Measurements from ENCODE around the gene PHOX2A.

The PHOX2A gene

GRCh38 chr11:72189455-72190250, 54.3 kb downstream of the PHOX2A start:
- Histone ChIP-seq H4K20me1 (no peaks in the 10 kb centered on the region), H3K4me3 (no peak overlapping the region), H3K4me2 (no peak overlapping the region), H3K4me1 (peaks cover 15% of the 10 kb centered on the region; the same call in 1 of the 2 replicates), H3K36me3 (no peaks in the 10 kb centered on the region), H3K9ac (no peak overlapping the region), H3K9me3 (no peaks in the 10 kb centered on the region), H3K27ac (no peak overlapping the region), H3K27me3 (no peaks in the 10 kb centered on the region)
- no peak for TF ChIP-seq Cebpa-rat (IDR thresholded peaks at IDR 0.05)

All from BLaER1 (cell line).